Amygdala (tissue), 56 donors: ENCODE measurements around the gene CDH1.
"Not testable (repeated sequence)": the region's sequence is repeated elsewhere in the genome, so short reads cannot be mapped to it uniquely, and the experiment has no call there.

Experiments
- DNase-seq, 56 donors: peaks; one replicate each; lab custom pipeline; 2025; lab: John Stamatoyannopoulos, UW

CDH1 gene

DNA sequence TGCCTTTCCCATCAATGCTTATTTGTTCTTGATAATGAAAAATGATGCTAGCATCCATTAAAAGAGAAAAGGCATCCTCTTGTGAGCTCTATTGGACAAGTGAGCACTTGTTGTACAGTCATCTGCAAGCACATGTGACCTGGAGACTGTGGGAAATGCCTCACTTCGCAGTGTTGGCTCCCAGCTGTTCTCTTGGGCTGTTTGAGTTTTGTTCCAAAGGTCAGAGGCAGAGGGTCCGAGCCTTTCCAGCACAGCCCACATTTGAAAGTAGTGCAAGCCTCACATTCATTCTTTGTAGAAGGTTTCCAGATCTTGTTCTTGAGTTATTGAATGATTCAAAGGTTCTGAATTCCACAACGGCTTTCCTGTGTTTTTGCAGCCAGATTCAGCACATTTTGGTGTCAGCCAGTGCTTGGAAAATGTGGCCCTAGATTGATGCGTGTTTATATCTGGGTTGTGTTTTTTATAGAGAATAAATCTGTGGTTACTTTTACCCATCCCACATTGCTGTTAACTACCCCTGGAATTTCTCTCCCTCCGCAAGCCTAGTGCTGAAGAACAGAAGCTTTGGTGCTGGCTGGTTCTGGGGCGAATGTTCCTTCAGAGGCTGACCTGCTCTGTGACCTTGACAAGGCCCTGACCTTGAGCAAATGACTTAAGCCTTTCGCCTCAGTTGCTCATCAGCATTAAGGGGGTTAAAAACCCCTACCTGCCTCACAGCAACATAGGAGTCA is 49.8 kb downstream of the CDH1 start:
- peak in 54 of 56 donors; percentile 20 to 95 (median 74) for DNase-seq

DNA sequence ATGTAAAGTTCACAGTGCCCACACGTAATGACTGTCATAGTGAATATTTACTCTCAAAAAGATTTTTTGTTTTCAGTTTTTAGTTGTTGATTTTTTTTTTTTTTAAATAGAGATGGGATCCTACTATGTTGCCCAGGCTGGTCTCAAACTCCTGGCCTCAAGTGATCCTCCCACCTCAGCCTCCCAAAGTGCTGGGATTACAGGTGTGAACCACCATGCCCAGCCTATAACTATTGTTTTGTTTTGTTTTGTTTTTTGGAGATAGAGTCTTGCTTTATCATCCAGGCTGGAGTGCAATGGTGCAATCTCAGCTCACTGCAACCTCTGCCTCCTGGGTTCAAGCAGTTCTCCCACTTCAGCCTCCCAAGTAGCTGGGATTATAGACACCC is 50.3 kb downstream of the CDH1 start:
- DNase-seq: not testable (repeated sequence)

DNA sequence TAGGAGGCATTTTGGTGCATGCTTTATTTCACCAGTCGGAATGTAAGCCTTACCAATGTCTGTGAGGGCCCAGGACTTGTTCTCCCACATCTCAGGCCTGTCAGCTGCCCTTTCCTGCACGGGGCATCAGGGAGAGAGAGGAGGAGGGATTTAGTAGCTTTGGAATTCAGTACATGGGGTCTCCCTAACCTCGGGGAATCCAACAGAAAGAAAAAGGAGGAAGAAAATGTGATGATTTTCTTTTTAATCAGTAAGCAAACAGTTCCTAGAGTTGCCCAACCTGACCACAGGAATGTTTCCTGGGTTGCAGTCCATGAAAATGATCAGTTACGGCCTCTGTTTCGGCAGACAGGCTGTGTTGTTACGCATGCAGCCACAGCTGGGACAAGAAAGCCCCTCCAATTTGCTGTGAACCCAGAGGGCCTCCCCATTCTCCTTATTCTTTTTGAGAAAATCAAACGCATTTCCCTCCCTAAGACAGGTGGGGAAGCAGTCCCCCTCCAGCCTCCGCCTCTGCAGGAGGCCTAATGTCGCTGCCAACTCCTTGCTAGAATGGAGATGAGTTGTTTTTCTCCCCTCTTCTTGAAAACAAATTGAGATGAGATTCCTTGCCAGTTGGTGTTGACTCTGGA is 53.2 kb downstream of the CDH1 start:
- no peak for DNase-seq

DNA sequence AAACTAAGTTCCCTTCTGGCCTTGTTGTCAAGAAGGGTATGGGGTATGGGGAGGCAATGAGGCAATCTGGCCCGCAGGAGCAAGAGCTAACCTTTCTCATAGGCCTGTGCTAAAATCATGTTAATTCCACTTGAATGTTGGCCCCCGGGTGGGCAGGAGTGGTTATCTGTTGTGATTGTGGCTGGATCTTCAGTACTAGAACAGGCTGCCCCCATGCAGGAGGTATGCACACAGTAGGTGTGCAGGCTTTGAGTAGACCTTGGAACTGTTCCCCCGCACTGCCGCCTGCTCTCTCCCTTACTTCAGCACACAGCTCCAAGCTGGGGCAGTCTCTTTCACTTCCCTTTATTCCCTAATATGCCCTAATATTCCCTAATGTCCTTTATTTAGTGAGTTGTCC is 53.9 kb downstream of the CDH1 start:
- DNase-seq: no peak

DNA sequence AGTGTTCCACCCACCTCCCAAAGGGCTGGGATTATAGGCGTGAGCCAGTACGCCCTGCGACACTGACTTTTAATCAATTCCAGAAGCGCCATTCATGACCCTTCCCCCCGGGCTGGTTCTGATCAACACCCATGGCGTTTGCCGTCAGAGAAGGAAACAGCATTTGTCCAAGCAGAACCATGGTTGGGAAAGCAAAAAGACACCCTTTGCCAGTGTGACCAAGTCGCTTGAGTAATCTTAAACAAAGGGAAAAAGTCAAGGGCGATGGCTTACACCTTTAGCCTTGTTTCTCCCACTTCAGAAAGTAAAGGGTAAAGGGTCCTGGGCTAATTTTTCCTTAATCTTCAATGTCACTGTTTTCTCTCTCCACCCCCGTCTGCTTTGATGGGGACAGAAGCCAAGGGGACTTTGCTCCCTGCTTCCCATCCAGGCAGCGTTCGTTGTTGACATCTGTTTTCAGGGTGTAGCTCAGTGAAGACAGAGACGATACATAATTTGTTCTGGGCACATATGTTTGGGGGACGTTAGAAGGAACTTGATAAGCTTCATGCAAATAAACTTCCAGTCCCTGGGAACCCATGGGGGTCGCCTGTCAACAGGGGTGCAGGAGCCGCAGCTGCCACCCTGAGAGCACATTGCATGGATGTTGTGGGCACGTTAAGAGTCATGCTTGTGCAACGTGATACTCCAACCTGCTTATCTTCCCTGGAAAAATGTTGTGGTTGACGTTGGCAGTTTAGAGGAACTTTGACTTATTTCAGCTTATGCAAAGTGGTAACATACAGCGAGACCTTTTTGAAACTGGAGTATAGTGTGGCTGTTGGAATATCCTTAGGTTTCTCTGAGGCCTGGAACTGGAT is 55.6 kb downstream of the CDH1 start:
- DNase-seq: no peak

DNA sequence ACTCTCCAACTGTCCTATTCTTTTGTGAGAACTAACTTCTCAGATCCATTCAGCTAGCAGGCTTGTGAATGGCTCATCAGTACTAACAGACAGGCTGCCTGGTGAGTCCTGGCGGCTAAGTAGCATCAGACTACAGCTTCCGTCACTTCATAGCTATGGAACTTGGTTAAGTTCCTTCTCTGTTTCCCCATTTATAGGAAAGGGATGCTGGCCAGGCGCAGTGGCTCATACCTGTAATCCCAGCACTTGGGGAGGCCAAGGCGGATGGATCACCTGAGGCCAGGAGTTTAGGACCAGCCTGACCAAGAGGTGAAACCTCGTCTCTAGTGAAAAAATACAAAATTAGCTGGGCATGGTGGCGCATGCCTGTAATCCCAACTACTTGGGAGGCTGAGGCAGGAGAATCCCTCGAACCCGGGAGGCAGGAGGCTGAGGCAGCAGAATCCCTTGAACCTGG is 56.3 kb downstream of the CDH1 start:
- DNase-seq: peak in 2 of 56 donors; percentile 15 to 39

DNA sequence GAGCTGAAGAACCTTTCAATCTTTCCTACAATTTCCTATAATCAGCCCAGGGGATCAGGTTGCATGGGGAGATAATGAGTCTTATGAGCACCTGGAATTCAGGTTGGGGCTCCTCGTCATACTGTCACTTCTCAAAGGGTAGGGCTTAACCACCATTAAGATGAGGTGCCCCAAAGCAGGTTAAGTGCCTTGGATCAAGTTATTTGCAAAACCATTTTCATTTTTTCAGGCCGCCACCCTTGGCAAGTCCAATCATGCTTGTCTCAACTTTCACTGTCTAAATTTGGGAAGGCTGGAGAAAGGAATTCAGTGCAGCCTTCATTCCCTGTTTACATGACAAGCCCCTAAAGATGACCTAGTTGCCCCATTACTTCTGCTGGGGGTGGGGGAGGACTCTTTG is 61.3 kb downstream of the CDH1 start:
- no peak for DNase-seq

DNA sequence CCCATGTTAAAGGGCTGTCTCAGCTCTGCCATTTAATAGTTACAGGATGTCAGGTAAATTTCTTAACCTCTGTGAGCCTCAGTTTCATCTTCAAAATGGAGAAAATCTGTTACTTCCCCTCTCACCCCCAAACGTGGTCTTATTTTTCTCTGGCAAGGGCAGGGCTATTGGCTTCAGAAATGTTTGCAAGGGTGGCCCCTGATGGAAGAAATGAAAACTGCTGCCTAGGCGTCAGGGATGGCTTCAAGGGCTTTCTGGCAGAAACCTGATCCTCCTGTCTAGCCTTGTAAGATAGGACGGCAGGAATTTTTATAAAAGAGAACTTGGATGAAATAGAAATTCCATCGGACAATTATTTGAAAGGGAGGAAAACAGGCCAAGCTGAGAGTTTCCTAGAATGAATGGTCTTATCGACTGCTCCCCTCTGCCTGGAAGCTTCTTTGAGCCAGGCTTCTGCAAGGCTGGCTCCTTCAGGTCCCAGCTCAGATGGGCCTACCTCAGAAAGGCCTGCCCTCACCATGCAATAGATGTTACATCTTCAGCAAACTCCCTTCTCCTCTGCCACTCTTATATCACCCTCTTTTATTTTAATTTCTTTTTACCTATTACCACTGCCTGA is 63.3 kb downstream of the CDH1 start:
- peak in 39 of 56 donors; percentile 7 to 80 (median 36) for DNase-seq

DNA sequence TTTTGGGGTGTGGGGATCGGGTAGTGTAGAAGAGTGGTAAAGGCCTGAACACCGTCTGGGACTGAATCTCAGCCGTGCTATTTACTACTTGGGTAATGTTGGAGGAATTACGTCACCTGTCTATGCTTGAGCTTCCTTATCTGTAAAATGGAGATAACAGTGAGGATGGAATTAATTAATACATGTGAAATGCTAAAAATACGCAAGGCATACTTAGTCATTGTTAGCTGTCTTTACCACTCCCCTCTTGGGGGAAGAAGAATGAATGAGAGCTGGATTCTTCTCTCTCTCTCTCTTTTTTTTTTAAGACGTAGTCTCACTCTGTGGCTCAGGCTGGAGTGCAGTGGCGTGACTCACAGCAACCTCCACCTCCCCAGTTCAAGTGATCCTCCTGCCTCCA is 65.1 kb downstream of the CDH1 start:
- no peak for DNase-seq

DNA sequence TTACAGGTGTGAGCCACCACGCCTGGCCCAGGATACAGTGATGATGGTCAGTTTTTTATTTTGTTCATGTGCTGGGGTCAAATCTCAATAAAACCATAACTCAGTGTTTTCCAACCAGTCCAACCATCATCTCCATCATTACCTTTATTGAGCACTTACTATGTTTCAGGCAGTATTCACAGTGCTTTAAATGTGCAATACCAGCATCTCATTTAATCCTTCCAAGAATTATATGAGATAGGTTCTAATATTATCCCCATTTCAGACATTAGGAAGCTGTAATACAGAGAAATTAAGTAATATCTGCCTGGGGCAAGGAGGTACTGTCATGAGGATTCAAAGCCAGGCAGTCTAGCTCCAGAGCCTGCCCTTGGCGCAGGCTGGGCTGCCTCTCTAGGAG is 69.3 kb downstream of the CDH1 start:
- no peak for DNase-seq

DNA sequence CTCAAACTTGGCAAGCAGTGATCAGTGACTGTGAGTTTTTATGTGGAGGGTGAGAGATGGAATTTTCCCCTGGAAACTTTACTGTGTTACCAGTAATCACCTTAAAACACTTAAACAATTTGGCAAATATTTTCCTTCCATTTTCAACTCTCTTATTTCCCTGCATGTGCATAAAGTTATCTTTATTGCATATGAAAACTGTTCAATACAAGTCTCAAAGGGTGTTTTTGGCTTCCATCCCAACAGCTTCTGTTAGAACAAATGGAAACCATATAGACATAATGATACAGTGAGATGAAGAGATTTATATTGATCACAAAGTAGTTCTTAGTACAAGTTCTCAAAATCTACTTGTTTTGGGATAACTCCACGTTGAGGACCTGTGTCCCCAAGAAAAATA is 69.9 kb downstream of the CDH1 start:
- DNase-seq: no peak

DNA sequence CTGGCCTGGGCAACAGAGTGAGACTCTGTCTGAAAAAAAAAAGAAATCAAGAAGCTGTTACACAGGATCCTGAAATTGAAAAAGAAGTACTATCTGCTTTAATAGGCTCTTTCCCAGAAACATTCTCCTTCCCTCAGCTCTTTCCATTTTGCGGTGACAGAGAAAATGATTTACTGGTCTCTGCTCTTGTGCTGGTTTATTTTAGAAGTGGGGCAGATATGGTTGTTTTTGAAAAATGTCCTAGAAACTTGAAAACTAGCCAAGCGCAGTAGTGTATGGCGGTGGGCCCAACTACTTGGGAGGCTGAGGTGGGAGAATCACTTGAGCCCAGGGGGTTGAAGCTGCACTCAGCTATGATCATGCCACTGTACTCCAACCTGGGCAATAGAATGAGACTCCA is 77.4 kb downstream of the CDH1 start:
- DNase-seq: no peak

DNA sequence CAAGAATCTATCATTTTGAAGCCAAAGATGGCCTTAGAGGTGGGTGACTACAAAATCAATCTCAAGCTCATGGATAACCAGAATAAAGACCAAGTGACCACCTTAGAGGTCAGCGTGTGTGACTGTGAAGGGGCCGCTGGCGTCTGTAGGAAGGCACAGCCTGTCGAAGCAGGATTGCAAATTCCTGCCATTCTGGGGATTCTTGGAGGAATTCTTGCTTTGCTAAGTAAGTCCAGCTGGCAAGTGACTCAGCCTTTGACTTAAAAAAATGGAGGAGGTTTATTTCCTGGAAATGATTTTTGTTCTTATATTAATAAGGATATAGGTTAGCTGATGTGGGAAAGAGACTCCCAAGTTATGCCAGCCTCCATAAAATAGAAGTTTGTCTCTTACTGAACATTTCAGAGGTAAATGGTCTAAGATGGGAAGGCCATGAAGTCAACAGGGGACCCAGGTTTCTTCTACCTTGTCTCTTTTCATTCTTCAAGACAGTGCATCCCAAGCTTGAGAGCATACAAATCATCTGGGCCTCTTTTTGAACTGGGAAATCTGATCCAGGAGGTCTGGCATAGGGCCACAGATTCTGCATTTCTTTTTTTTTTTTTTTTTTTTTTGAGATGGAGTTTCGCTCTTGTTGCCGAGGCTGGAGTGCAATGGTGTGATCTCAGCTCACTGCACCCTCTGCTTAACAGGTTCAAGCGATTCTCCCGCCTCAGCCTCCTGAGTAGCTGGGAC is 86.5 kb downstream of the CDH1 start:
- no peak for DNase-seq

DNA sequence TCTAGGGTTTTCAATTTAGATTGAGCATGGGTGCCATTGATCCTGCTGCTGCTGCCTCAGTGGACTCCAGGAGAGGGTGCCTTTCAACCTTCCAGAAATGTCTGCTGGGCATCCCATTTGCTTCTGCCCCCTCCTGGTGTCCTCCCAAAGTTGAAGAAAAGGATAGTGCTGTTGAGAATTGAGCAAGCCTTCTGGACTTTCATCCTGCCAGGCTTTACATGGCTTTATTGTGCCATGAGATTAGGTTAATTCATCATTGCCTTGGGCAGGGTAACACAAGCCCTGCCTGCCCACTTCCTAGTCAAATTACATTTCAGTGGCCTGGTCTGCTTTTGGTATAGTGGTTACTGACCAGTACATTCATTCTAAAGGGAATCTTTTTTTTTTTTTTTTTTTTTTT is 88.3 kb downstream of the CDH1 start:
- DNase-seq: no peak

DNA sequence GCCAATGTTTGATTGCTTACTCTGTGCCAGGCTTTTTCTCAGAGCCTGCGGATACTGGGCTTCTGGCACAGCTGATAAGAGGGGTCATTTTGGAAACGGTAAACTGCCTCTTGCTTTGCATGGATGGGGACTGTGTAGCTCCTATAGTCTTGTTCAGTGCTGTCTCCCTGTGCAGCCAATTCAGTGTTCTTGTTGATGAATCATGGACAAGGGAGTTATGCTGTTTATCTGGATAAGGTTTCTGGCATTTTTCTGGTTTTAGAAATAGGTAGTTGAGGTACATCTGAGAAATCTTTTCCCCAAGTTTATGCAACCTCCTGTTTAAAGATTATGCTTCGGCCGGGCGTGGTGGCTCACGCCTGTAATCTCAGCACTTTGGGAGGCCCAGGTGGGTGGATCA is 89.6 kb downstream of the CDH1 start:
- no peak for DNase-seq

DNA sequence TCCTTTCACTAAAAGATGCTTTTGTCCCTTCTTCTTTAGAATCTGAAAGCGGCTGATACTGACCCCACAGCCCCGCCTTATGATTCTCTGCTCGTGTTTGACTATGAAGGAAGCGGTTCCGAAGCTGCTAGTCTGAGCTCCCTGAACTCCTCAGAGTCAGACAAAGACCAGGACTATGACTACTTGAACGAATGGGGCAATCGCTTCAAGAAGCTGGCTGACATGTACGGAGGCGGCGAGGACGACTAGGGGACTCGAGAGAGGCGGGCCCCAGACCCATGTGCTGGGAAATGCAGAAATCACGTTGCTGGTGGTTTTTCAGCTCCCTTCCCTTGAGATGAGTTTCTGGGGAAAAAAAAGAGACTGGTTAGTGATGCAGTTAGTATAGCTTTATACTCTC is 96.2 kb downstream of the CDH1 start:
- DNase-seq: no peak

DNA sequence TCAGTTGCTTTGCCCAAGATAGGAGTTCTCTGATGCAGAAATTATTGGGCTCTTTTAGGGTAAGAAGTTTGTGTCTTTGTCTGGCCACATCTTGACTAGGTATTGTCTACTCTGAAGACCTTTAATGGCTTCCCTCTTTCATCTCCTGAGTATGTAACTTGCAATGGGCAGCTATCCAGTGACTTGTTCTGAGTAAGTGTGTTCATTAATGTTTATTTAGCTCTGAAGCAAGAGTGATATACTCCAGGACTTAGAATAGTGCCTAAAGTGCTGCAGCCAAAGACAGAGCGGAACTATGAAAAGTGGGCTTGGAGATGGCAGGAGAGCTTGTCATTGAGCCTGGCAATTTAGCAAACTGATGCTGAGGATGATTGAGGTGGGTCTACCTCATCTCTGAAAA is 97.5 kb downstream of the CDH1 start:
- no peak for DNase-seq

DNA sequence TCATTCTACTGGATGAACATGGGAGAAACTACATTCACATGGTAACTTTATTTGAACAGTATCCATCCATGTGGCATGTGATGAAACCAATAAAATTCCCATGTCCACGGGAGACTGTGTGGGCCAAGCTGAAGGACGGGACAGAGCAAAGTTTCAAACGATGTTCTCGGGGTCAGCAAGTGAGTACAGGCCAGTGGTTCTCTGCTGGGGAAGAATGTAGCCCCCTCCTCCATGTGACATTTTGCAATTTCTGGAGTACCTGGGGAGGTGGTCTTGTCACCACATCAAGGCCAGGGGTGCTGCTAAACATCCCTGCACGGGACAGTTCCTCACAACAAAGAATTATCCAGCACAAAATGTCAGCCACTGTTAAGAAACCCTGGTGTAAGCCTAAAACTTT is 98.9 kb downstream of the CDH1 start:
- DNase-seq: no peak

DNA sequence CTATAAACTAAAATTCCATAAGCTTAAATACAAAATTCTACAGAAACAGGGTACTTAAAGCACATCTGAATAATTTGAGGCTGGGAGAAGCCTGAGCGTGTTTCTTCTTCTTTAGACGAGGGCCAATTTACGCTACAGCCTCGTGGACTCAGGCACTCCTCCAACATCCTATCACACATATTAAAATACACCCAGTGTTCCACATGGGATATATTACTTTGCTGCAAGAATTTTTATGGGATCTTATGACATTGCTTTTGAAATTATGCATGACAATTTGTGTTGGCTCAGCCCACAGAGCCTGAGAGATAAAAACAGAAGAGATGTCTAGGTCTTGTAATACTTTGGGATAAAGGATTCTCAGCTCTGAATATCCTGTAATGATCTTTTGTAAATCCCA is 102.7 kb downstream of the CDH1 start:
- no peak for DNase-seq

DNA sequence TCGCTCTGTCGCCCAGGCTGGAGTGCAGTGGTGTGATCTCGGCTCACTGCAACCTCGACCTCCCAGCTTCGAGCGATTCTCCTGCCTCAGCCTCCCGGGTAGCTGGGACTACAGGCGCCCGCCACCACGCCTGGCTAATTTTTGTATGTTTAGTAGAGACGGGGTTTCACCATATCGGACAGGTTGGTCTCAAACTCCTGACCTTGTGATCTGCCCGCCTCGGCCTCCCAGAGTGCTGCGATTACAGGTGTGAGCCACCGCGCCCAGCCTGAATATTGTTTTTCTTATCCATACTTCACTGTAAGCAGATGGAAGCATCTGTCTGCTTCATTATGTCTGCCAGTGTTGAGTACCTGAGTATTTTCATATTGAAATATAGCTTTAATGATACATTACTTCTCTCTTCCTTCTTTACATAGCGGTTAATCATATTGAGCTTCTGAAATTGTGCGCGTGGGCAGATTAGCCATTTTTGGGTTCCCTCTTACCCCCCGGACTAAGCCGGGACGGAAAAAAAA is 105.9 kb downstream of the CDH1 start:
- not testable (repeated sequence) for DNase-seq
